ENCODE data around the gene OLFML2A. TPM values are rescaled to one million over a fixed set of nuclear protein-coding genes. Genes with fewer than 3 reads are reported as not detected.

The OLFML2A gene
- total and polyA plus RNA-seq, 2 of the 13 experiments (the other 11 are each of a cell fraction or from before 2014, with no cell fraction given): 0.01 to 0.02 TPM

GRCh38 chr9:124855944-124856765, 79.2 kb downstream of the OLFML2A start:
- no peak overlapping the region for H3K9ac ChIP-seq (ENCODE audit: insufficient read depth, low read depth, low read length)
- DNase-seq (ENCODE audit: low spot score): peak; percentile 59
- H3K36me3 ChIP-seq (replicated peaks in 1 of 2; ENCODE audit: control insufficient read depth in 1 of 2, insufficient read depth in 2 of 2, low read length in 2 of 2): peaks cover 17 to 37% of the 10 kb centered on the region in 2 experiments
- ChIA-PET POLR2A (interaction anchor here (0.6 to 4.2 kb wide), 10 partner anchors 15 to 85 kb away, joined by 3 to 39 read pairs (median 3); partner anchors contain the start of genes NR6A1 and OLFML2A), CTCF (ENCODE audit: low intra/inter-chr PET ratio, low total read pairs) (interaction anchor here (1.2 to 1.4 kb wide), 2 partner anchors 81 to 84 kb away, joined by 10 to 16 read pairs; no protein-coding TSS in a partner anchor)
- peaks cover 47% of the 10 kb centered on the region for H3K4me1 ChIP-seq (ENCODE audit: insufficient read depth, low read length)
- H3K4me3 ChIP-seq (replicated peaks in 1 of 3; ENCODE audit: insufficient read depth in 1 of 3, low read depth in 2 of 3, low read length in 3 of 3): no peak overlapping the region
- no peak overlapping the region for H2AFZ ChIP-seq (ENCODE audit: low read length)
- H3K27me3 ChIP-seq (ENCODE audit: control insufficient read depth in 1 of 2, insufficient read depth in 2 of 2, low read length in 2 of 2): no peaks in the 10 kb centered on the region; a peak in 2 of 5 replicates
- peaks cover 39% of the 10 kb centered on the region for H4K20me1 ChIP-seq (ENCODE audit: insufficient read depth, low read length)
- in situ Hi-C loops (cut with HindIII; ENCODE audit: extremely low pct_ligation_motif_present, low pct_unique_long_range_greater_than_20kb) (no loop called here), intact Hi-C loops (cut with micrococcal nuclease; ENCODE audit: unreplicated experiment) (no loop called here)
- H3K27ac ChIP-seq (ENCODE audit: extremely low read length, insufficient read depth, low read length): no peak overlapping the region
- H3K9me3 ChIP-seq (ENCODE audit: low read length): no peaks in the 10 kb centered on the region
- no TSS peak for BruUV-seq (replicated peaks)
- no peak overlapping the region for H3K4me2 ChIP-seq (ENCODE audit: low read depth, low read length)
- peaks cover 24% of the 10 kb centered on the region for H3K79me2 ChIP-seq (ENCODE audit: insufficient read depth, low read length)
- no peak for FAIRE-seq
- peak; percentile 62 for ATAC-seq
- WGBS (ENCODE audit: low lambda C conversion rate): 50% methylated on average over 9 of the region's 16 CpGs
- TF ChIP-seq MED1 (CRISPR knock-in tag; IDR thresholded peaks at IDR 0.05): peak; percentile 17; the same call in 1 of the 2 replicates
- no peak for TF ChIP-seq EP300 (IDR thresholded peaks at IDR 0.05; ENCODE audit: low read depth in 2 of 2, low read length in 2 of 2)
- no peak for TF ChIP-seq EP300 (CRISPR knock-in tag; IDR thresholded peaks at IDR 0.05; ENCODE audit: borderline replicate concordance)
- TF ChIP-seq NONO (IDR thresholded peaks at IDR 0.05): no peak
- TF ChIP-seq NONO (CRISPR knock-in tag; conservative IDR thresholded peaks at IDR 0.05): peak; percentile 56; the same call in 1 of the 2 replicates
- TF ChIP-seq DR1 (CRISPR knock-in tag; IDR thresholded peaks at IDR 0.05): 0 out of 2 replicates have a peak, but pooled peaks have one; percentile 19
- peak; percentile 15; the same call in 1 of the 2 replicates for TF ChIP-seq GABPB1 (CRISPR knock-in tag; IDR thresholded peaks at IDR 0.05)
- peak; percentile 94 for TF ChIP-seq AGO1 (IDR thresholded peaks at IDR 0.05; ENCODE audit: low read depth, low read length, poor library complexity, severe bottlenecking)
- no peak for TF ChIP-seq ZSCAN20 (CRISPR knock-in tag; IDR thresholded peaks at IDR 0.05; ENCODE audit: borderline replicate concordance)
- no peak for TF ChIP-seq ZNF296 (CRISPR knock-in tag; conservative IDR thresholded peaks at IDR 0.05)
- TF ChIP-seq ZNF180 (CRISPR knock-in tag; IDR thresholded peaks at IDR 0.05; ENCODE audit: borderline replicate concordance, low read depth): no peak
- 0 out of 2 replicates have a peak, but pooled peaks have one; percentile 50 for TF ChIP-seq ZNF737 (CRISPR knock-in tag; IDR thresholded peaks at IDR 0.05; ENCODE audit: borderline replicate concordance)
- peak; percentile 38 for TF ChIP-seq ZNF883 (CRISPR knock-in tag; IDR thresholded peaks at IDR 0.05; ENCODE audit: not compliant biosample characterization)
- TF ChIP-seq ZNF124 (CRISPR knock-in tag; IDR thresholded peaks at IDR 0.05): 0 out of 2 replicates have a peak, but pooled peaks have one; percentile 18
- TF ChIP-seq, protein P1, sequence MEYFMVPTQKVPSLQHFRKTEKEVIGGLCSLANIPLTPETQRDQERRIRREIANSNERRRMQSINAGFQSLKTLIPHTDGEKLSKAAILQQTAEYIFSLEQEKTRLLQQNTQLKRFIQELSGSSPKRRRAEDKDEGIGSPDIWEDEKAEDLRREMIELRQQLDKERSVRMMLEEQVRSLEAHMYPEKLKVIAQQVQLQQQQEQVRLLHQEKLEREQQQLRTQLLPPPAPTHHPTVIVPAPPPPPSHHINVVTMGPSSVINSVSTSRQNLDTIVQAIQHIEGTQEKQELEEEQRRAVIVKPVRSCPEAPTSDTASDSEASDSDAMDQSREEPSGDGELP (IDR thresholded peaks at IDR 0.05; ENCODE audit: borderline replicate concordance, low read depth): no peak
- no peak for TF ChIP-seq ZNF12 (CRISPR knock-in tag; IDR thresholded peaks at IDR 0.05)
- peak; percentile 49 for TF ChIP-seq SALL1 (CRISPR knock-in tag; IDR thresholded peaks at IDR 0.05)
- no peak for TF ChIP-seq ZNF543 (CRISPR knock-in tag; IDR thresholded peaks at IDR 0.05)
- TF ChIP-seq GATAD1 (CRISPR knock-in tag; IDR thresholded peaks at IDR 0.05): 0 out of 2 replicates have a peak, but pooled peaks have one; percentile 8
- TF ChIP-seq XRCC5 (optimal IDR thresholded peaks at IDR 0.05; ENCODE audit: low read length): peak; percentile 59
- no peak for TF ChIP-seq ZNF558 (CRISPR knock-in tag; IDR thresholded peaks at IDR 0.05; ENCODE audit: borderline replicate concordance)
- TF ChIP-seq BHLHE40 (IDR thresholded peaks at IDR 0.05; ENCODE audit: low read length): 0 out of 2 replicates have a peak, but pooled peaks have one; percentile 6
- TF ChIP-seq GATAD2A (CRISPR knock-in tag; IDR thresholded peaks at IDR 0.05): 0 out of 2 replicates have a peak, but pooled peaks have one; percentile 13
- TF ChIP-seq MXI1 (IDR thresholded peaks at IDR 0.05; ENCODE audit: borderline replicate concordance, low read depth, low read length): peak; percentile 36; the same call in 1 of the 3 replicates
- peak; percentile 78 for TF ChIP-seq STAG1 (CRISPR knock-in tag; IDR thresholded peaks at IDR 0.05)

Data from HepG2 (cell line).